Nephron progenitor cell (in vitro differentiated cells): ENCODE measurements around the gene KLHDC4.

Source experiments
- DNase-seq: peaks from one replicate; pipeline ENCODE4 v3.0.0; 2021
- H3K27ac Mint-ChIP-seq: 2 replicates; pipeline ENCODE4 v1.8.0; 2021; ENCODE audit warnings: mild to moderate bottlenecking, moderate library complexity, mixed read lengths
- H3K27me3 Mint-ChIP-seq: 2 replicates; pipeline ENCODE4 v1.8.0; 2021; ENCODE audit warnings: mild to moderate bottlenecking, low read depth, mixed read lengths; ENCODE audit not compliant: poor library complexity
- H3K36me3 Mint-ChIP-seq: 2 replicates; pipeline ENCODE4 v1.8.0; 2021; ENCODE audit warnings: low read depth, mixed read lengths
- H3K4me1 Mint-ChIP-seq: 2 replicates; pipeline ENCODE4 v1.8.0; 2021; ENCODE audit warnings: mixed read lengths
- H3K4me3 Mint-ChIP-seq: 2 replicates; pipeline ENCODE4 v1.8.0; 2021; ENCODE audit warnings: mild to moderate bottlenecking, moderate library complexity, mixed read lengths
- H3K9me3 Mint-ChIP-seq: 2 replicates; pipeline ENCODE4 v1.8.0; 2021; ENCODE audit warnings: mild to moderate bottlenecking, moderate library complexity, mixed read lengths
- TF ChIP-seq, protein P1 (sequence below): fragments of 200-600 bp; sonication (generic); IDR thresholded peaks from 2 replicates; pipeline ENCODE4 v1.5.0; 2021; ENCODE audit warnings: antibody characterized with exemption

Gene KLHDC4

DNA sequence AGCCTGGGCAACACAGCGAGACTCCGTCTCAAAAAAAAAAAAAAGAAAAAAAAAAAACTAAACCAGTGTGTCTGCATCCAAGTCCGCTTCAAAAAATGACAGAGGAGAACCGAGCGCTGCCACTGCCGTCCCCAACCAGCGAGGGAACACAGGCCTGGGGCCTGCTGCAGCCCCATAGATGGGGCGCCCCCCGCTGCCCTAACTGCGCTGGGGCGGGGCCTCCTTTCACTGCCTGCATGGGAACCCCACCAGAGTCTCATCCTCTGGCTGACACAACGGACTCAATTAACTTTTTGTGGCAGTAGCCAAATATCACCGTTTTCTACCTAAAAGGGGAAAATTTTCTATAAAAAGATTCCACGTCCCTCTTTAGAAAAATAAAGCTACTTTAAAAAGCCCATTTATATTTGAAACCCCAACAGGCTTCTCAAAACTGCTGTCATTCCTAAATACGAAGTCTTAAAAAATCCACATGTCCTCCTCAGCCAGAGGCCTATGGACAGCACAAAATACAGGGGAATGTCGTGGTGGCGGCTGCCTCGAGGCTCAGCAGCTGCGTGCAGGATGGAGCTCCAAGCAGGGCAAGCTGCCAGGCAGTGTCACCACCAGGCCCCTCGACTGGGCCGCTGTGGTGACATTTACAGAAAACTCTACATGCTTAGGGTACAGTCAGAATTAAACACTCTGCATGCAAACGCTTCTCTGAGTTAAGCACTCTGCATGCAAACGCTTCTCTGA lies 30.3 kb downstream of the KLHDC4 start:
- H3K27ac Mint-ChIP-seq = no peak overlapping the region
- H3K36me3 Mint-ChIP-seq = peaks cover 24% of the 10 kb centered on the region
- DNase-seq = no peak
- no peaks in the 10 kb centered on the region for H3K27me3 Mint-ChIP-seq
- peaks cover 6% of the 10 kb centered on the region for H3K4me1 Mint-ChIP-seq
- no peaks in the 10 kb centered on the region for H3K9me3 Mint-ChIP-seq
- TF ChIP-seq, protein P1, sequence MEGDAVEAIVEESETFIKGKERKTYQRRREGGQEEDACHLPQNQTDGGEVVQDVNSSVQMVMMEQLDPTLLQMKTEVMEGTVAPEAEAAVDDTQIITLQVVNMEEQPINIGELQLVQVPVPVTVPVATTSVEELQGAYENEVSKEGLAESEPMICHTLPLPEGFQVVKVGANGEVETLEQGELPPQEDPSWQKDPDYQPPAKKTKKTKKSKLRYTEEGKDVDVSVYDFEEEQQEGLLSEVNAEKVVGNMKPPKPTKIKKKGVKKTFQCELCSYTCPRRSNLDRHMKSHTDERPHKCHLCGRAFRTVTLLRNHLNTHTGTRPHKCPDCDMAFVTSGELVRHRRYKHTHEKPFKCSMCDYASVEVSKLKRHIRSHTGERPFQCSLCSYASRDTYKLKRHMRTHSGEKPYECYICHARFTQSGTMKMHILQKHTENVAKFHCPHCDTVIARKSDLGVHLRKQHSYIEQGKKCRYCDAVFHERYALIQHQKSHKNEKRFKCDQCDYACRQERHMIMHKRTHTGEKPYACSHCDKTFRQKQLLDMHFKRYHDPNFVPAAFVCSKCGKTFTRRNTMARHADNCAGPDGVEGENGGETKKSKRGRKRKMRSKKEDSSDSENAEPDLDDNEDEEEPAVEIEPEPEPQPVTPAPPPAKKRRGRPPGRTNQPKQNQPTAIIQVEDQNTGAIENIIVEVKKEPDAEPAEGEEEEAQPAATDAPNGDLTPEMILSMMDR = no peak
- no peak overlapping the region for H3K4me3 Mint-ChIP-seq

DNA sequence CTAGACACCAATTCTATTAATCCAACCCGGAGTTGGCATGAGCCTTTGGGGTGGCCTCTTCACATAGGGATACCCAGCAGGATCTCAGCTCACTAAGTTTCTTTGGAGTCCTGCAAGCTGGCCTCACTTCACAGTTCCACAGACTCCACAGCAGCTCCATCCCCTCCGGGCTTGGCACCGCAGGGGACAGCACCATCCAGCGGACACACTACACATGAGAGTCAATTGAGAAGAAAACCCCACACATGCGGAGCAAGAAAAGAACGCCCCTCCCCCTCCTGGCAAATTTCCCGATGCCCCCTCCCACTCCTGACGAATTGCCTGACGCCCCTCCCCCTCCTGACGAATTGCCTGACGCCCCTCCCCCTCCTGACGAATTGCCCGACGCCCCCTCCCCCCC lies 31.1 kb downstream of the KLHDC4 start:
- peak; percentile 13 for DNase-seq
- Mint-ChIP-seq H3K27ac (no peak overlapping the region), H3K4me1 (peaks cover 5% of the 10 kb centered on the region), H3K27me3 (no peaks in the 10 kb centered on the region), H3K9me3 (no peaks in the 10 kb centered on the region), H3K36me3 (peaks cover 29% of the 10 kb centered on the region), H3K4me3 (no peak overlapping the region)
- TF ChIP-seq, protein P1 = no peak

DNA sequence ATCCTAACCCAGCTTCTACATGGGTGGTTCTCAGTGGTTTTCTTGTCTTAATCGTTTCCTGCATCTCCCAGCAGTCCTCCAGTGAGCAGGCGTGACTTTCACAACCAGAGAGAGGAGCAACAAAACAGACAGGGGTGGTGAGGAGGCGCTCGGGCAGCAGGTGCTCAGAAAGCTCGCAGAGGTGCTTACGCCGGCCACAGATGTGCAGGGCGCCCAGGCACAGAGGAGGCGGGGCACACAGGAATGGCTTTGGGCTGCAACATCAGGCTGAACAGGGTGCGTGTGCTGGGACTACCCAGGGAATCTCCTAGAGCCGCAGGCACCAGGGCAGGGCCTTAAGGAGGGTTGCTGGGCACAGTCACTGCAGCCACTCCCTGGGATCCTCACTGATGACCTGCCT lies 32.6 kb downstream of the KLHDC4 start:
- TF ChIP-seq, protein P1 = no peak
- DNase-seq = no peak
- Mint-ChIP-seq H3K9me3 (no peaks in the 10 kb centered on the region), H3K27me3 (no peaks in the 10 kb centered on the region), H3K36me3 (peaks cover 37% of the 10 kb centered on the region), H3K4me1 (peaks cover 5% of the 10 kb centered on the region), H3K27ac (no peak overlapping the region), H3K4me3 (no peak overlapping the region)

DNA sequence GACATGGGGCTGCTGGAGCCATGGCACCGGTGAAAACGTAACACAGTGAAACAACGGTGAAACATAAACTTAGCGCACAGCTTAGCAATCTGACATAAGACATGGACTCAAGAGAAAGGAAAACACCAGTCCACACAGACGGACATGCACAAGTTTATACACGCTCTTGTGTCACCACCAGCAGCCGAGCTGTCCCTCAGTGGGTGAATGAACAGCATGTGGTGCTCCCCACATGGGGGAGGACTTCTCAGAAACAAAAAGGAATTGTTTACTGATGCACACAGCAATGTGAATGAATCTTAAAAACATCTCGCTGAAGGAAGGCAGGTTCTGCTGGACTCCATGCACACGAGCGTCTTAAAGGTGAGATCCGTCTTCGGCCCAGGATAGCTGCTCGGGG lies 34.2 kb downstream of the KLHDC4 start:
- Mint-ChIP-seq H3K27me3 (no peaks in the 10 kb centered on the region), H3K9me3 (no peaks in the 10 kb centered on the region), H3K27ac (no peak overlapping the region), H3K4me3 (no peak overlapping the region), H3K4me1 (peaks cover 11% of the 10 kb centered on the region), H3K36me3 (peaks cover 47% of the 10 kb centered on the region)
- TF ChIP-seq, protein P1 = no peak
- no peak for DNase-seq

DNA sequence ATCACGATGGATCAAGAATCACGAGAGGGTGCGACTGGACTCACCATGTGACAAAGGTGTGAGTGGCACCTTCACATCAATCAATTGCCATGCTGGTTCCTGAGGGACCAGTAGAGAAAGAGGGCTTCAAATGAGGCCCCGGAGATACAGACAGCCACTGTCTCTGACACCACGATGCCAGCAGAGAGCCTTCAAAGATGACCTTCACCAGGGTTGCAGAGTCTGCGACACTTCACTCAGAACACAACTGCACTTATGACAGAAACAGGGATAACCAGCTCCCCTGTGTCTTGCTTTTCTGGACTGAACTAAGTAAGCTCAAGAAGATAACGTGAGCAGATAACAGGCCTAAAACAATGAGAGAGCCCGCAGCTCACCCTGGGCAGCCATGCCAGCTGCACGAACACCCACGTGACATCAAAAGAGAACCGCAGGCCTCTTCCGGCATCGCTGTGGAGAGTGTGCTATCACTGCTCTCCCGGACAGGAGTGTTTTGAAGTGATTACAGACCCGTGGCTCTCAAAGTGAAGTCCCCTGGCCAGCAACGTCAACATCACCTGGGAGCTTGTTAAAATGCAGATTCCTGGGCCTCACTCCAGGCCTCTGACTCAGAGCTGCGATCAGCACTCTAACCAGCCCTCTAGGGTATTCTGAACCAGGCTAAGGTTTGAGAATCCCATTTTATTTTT lies 36.4 kb downstream of the KLHDC4 start:
- Mint-ChIP-seq H3K27me3 (no peaks in the 10 kb centered on the region), H3K4me1 (peaks cover 23% of the 10 kb centered on the region), H3K9me3 (peaks cover 4% of the 10 kb centered on the region), H3K36me3 (peaks cover 56% of the 10 kb centered on the region), H3K27ac (no peak overlapping the region), H3K4me3 (no peak overlapping the region)
- TF ChIP-seq, protein P1 = no peak
- DNase-seq = no peak
